Hematopoietic multipotent progenitor cell treated with erythropoietin and hydrocortisone succinate and interleukin-3 and kit ligand, for 4 days (in vitro differentiated cells): Measurements from ENCODE around the gene GFRA1.

ENCODE experiments used
- DNase-seq: peaks from one replicate; pipeline ENCODE4 v3.0.0-alpha.2; 2015

Gene GFRA1

DNA sequence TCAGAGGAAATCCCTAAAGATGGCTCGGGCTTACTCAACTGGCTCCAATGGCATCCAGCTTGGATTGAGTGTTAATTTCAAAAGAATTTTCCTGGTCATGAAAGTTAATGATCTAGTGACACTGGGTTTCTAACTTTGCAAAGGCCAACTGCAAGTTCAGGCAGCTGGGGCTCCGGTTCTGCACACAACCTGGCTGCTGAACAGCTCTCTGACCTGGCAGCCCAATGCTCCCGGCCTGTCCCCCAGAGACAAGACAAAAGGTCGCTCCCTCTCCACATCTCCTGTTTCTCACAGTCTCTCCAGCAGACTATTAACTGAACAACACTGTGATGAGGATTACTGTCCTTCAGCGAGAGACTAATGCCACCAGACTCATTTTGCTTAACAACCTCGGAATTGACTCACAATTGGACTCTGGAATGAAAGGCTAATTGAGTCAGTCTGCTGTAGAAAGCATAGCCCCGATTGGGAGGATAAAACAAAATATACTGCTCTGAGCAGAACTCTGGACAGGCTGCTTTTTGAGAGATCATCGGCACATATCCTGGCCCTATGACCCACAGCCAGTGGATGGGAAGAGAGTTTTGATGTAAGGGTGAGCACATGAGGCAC is 174.5 kb downstream of the GFRA1 start:
- no peak for DNase-seq

DNA sequence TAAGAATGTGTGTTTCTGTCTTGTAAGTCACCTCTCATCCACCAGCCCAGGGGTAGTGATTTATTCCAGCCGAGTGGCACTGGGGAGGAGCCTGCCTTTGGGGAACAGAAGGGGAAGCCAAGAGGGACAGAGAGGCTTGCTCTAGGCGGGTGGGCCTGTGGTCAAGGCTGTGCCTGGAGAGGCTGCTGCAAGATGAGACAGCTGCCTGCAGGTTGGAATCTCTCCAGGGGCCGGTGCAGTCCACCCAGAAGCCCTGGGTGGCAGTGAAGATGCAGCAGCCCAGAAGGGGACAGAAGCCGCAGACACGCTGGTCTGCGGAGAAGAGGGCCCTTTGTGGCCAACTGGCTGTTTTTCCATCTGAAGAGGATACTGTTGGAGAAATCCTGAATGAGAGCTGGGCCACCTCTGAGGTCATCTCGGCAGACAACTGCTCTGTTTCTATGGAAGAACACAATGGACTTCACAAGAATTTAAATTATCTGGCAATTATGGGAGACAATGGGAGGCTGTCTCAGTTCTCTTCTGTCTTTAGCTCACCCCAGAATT is 175.7 kb downstream of the GFRA1 start:
- DNase-seq: no peak

DNA sequence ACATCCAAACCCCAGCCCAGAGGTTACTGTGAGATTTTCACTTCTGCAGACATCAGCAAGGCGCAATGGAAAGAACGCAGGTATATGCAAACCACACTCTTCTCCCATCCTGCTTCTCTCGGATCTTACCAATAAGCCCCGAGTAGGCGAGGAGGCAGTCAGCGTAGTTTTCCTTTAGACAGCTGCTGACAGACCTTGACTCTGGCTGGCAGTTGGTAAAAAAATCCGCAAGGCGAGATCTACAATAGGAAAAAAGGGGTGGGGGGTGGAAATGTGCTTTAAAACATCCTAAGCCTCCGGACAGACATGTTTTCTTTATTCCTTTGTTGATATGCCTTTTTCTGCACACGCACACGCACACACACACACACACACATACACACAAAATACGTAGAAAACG is 176.5 kb downstream of the GFRA1 start:
- DNase-seq: no peak

- no peak for DNase-seq
Observed at GRCh38 chr10:116094356-116094755, 178.7 kb downstream of the GFRA1 start.

DNA sequence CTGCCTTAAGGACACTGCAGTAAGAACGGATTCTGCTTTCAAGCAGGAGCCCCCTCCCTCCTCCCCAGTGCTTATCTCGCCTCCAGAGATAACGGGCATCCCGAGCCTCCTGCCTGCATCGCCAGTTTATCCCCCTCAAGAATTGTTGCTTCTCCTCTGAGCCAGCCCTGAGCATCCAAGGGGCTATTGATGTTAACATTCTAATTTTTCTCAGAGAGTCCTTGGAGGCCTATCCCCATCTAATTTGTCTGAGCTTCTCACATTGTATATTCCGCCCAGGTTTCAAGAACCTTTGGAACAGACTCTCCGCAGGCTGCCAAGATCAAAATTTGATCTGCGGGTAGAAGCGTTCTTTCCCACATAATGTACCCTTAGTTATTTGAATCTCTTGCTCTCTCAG is 180.0 kb downstream of the GFRA1 start:
- no peak for DNase-seq

GRCh38 chr10:116088985-116089384 is 184.0 kb downstream of the GFRA1 start:
- no peak for DNase-seq

DNA sequence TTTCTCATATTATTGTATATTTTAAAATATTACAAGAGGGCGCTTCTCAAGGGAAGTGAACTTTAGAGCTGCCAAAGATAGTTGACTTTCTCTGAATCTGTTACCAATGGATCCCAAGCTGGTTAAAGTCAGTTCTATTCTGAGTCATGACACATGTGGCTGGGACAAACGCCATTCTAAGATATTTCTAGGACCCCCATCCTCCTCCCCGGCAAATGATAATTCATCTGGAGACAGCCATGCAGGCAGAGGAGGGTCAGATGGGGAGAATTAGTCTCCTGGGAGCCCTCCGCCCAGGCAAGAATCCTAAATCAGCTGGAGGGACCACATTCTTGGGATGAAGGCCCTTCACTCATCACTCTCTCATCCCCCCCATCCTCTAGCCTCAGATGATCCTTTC is 187.7 kb downstream of the GFRA1 start:
- no peak for DNase-seq

DNA sequence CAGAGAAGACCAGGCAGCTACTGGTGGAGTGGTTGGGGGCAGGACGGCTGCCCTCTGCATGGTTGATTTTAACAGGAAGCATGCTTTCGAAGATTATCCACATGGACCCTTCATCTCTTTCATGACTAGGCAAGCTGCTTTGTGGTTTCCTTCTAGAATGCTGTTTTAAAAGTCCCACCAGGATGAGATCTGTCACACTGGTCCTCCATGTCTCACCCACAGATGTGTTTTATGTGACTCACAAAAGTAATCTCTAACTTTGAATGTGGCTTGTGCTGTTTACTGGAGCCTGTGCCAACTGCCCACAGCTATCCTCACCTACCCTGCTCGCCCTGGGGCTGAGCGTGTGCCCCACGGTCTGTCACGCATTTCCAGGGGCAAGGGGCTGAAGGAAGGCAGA is 188.8 kb downstream of the GFRA1 start:
- peak; percentile 45 for DNase-seq

DNA sequence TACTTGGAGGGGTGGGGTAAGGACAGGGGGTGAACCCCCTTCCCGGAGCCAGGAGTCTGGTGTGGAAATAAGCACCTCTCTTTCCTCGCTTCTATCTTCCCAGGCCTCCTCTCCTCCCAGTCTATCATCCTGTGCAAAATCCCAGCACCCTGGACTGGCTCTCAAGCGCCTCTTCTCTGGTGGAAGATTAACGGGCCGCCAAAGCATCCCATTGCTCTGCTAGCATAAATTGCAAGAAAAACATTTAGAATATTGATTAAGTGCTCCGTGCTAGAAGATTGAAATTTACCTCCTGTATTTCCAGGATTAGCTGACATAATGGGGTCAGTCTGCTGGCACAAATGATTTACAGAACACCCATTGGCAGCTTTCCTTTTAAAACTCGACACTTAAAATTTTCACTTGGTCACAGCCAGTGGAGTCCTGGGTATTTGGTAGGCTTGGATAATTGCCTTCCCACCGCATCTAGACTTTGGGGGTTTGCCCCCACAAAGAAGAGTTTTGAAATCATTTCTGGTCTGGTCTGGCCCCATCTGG is 189.7 kb downstream of the GFRA1 start:
- DNase-seq: no peak

- DNase-seq: no peak
Observed at GRCh38 chr10:116082762-116083161, 190.2 kb downstream of the GFRA1 start.

- DNase-seq: no peak
Observed at GRCh38 chr10:116082206-116082605, 190.8 kb downstream of the GFRA1 start.

DNA sequence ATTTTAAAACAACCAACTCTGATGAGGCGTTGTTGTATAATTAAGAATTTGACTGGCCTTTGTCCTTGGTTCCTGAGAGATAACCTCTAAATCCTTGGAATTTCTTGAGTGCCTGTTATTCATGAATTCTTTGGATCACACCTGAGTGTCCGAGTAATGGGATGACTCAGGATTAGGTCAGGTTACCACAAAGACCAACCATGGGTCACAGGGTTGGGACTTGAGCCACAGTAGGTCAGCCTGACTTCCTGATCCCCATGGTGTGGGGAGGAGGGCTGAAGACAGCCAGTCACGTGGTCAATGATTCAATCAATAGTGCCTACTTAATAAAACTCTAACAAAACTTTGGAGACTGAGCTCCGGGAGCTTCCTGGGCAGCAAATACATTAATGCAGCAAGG is 192.5 kb downstream of the GFRA1 start:
- DNase-seq: no peak

- no peak for DNase-seq
Observed at GRCh38 chr10:116079355-116079754, 193.7 kb downstream of the GFRA1 start.

- DNase-seq: no peak
Observed at GRCh38 chr10:116076621-116077020, 196.4 kb downstream of the GFRA1 start.

GRCh38 chr10:116073510-116073909 is 199.5 kb downstream of the GFRA1 start:
- DNase-seq: no peak

GRCh38 chr10:116073001-116073400 is 200.0 kb downstream of the GFRA1 start:
- DNase-seq: no peak

- no peak for DNase-seq
Observed at GRCh38 chr10:116071453-116072148, 201.4 kb downstream of the GFRA1 start.

DNA sequence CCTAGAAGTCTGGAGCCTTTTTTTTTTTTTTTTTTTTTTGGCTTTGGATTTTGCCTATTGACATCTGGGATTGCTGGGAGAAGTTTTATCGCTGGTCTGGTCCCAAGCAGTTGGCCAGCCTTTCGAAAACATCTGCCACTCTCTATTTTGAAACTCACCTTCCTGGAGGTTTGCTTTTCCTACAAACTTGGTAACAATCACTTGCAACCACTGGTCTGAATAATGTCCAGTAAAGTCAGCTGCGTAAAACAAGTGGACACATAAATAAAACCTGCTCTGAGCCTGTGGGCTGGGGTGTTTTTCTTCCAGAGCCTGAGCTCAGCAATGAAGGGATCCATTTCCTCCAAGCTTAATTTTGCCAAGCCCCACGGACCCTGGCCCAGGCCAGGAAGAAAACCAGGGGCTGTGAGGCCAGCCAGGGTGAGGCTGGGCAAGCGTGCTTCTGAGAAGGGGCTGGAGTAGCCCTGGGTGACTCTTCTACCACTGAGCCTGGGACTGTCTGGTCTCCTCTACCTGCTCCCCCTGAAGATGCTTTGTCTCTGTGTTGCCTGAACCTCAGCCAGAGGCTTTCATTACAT is 202.2 kb downstream of the GFRA1 start:
- DNase-seq: no peak

GRCh38 chr10:116069856-116070255 is 203.2 kb downstream of the GFRA1 start:
- no peak for DNase-seq

GRCh38 chr10:116067825-116068224 is 205.2 kb downstream of the GFRA1 start:
- no peak for DNase-seq

GRCh38 chr10:116063107-116063506 is 209.9 kb downstream of the GFRA1 start:
- DNase-seq: no peak

GRCh38 chr10:116060864-116061263 is 212.1 kb downstream of the GFRA1 start:
- DNase-seq: no peak

- no peak for DNase-seq
Observed at GRCh38 chr10:116059320-116059719, 213.7 kb downstream of the GFRA1 start.
